ENCODE results near the gene NSFL1C.

The NSFL1C gene

GRCh38 chr20:1423206-1423605 is 43.4 kb downstream of the NSFL1C start:
- no peak overlapping the region for H3K9ac ChIP-seq
- TF ChIP-seq CTCF (conservative IDR thresholded peaks at IDR 0.05; ENCODE audit: low read depth, low read length): no peak
- H2AFZ ChIP-seq (ENCODE audit: low read depth): no peak overlapping the region
- no peak overlapping the region for H3K27ac ChIP-seq
- no peak overlapping the region for H3K4me3 ChIP-seq (IDR thresholded peaks at IDR 0.05; ENCODE audit: insufficient read depth, low read depth, low read length)
- no peaks in the 10 kb centered on the region for H3K27me3 ChIP-seq (ENCODE audit: insufficient read depth, low read depth)
- no peaks in the 10 kb centered on the region for H3K36me3 ChIP-seq (ENCODE audit: insufficient read depth)
- no peaks in the 10 kb centered on the region for H4K20me1 ChIP-seq (ENCODE audit: insufficient read depth)
- no peaks in the 10 kb centered on the region for H3K4me1 ChIP-seq (ENCODE audit: low read depth, poor library complexity, severe bottlenecking)
- H3K4me2 ChIP-seq: no peak overlapping the region
- no peaks in the 10 kb centered on the region for H3K79me2 ChIP-seq (ENCODE audit: insufficient read depth, low read depth)

- Histone ChIP-seq H3K27me3 (ENCODE audit: insufficient read depth, low read depth) (no peaks in the 10 kb centered on the region), H3K4me2 (no peak overlapping the region), H2AFZ (ENCODE audit: low read depth) (no peak overlapping the region), H3K79me2 (ENCODE audit: insufficient read depth, low read depth) (no peaks in the 10 kb centered on the region), H3K27ac (no peak overlapping the region), H3K36me3 (ENCODE audit: insufficient read depth) (no peaks in the 10 kb centered on the region), H4K20me1 (ENCODE audit: insufficient read depth) (no peaks in the 10 kb centered on the region), H3K4me1 (ENCODE audit: low read depth, poor library complexity, severe bottlenecking) (no peaks in the 10 kb centered on the region), H3K4me3 (IDR thresholded peaks at IDR 0.05; ENCODE audit: insufficient read depth, low read depth, low read length) (no peak overlapping the region), H3K9ac (no peak overlapping the region)
- no peak for TF ChIP-seq CTCF (conservative IDR thresholded peaks at IDR 0.05; ENCODE audit: low read depth, low read length)
Observed at GRCh38 chr20:1422753-1423152, 43.9 kb downstream of the NSFL1C start.

GRCh38 chr20:1420066-1420465 is 46.6 kb downstream of the NSFL1C start:
- H4K20me1 ChIP-seq (ENCODE audit: insufficient read depth): no peaks in the 10 kb centered on the region
- H3K4me3 ChIP-seq (IDR thresholded peaks at IDR 0.05; ENCODE audit: insufficient read depth, low read depth, low read length): no peak overlapping the region
- no peak overlapping the region for H3K27ac ChIP-seq
- H3K79me2 ChIP-seq (ENCODE audit: insufficient read depth, low read depth): no peaks in the 10 kb centered on the region
- TF ChIP-seq CTCF (conservative IDR thresholded peaks at IDR 0.05; ENCODE audit: low read depth, low read length): no peak
- no peaks in the 10 kb centered on the region for H3K36me3 ChIP-seq (ENCODE audit: insufficient read depth)
- H2AFZ ChIP-seq (ENCODE audit: low read depth): no peak overlapping the region
- no peaks in the 10 kb centered on the region for H3K27me3 ChIP-seq (ENCODE audit: insufficient read depth, low read depth)
- H3K9ac ChIP-seq: no peak overlapping the region
- no peak overlapping the region for H3K4me2 ChIP-seq
- H3K4me1 ChIP-seq (ENCODE audit: low read depth, poor library complexity, severe bottlenecking): no peaks in the 10 kb centered on the region

GRCh38 chr20:1418350-1418749 is 48.3 kb downstream of the NSFL1C start:
- Histone ChIP-seq H3K9ac (no peak overlapping the region), H3K27me3 (ENCODE audit: insufficient read depth, low read depth) (no peaks in the 10 kb centered on the region), H3K4me2 (no peak overlapping the region), H3K27ac (no peak overlapping the region), H4K20me1 (ENCODE audit: insufficient read depth) (no peaks in the 10 kb centered on the region), H3K4me1 (ENCODE audit: low read depth, poor library complexity, severe bottlenecking) (no peaks in the 10 kb centered on the region), H3K36me3 (ENCODE audit: insufficient read depth) (no peaks in the 10 kb centered on the region), H3K79me2 (ENCODE audit: insufficient read depth, low read depth) (no peaks in the 10 kb centered on the region), H2AFZ (ENCODE audit: low read depth) (no peak overlapping the region), H3K4me3 (IDR thresholded peaks at IDR 0.05; ENCODE audit: insufficient read depth, low read depth, low read length) (no peak overlapping the region)
- TF ChIP-seq CTCF (conservative IDR thresholded peaks at IDR 0.05; ENCODE audit: low read depth, low read length): no peak

GRCh38 chr20:1417790-1418189 is 48.9 kb downstream of the NSFL1C start:
- TF ChIP-seq CTCF (conservative IDR thresholded peaks at IDR 0.05; ENCODE audit: low read depth, low read length): no peak
- Histone ChIP-seq H2AFZ (ENCODE audit: low read depth) (no peak overlapping the region), H3K36me3 (ENCODE audit: insufficient read depth) (no peaks in the 10 kb centered on the region), H3K27me3 (ENCODE audit: insufficient read depth, low read depth) (no peaks in the 10 kb centered on the region), H3K4me1 (ENCODE audit: low read depth, poor library complexity, severe bottlenecking) (no peaks in the 10 kb centered on the region), H4K20me1 (ENCODE audit: insufficient read depth) (no peaks in the 10 kb centered on the region), H3K79me2 (ENCODE audit: insufficient read depth, low read depth) (no peaks in the 10 kb centered on the region), H3K9ac (no peak overlapping the region), H3K4me3 (IDR thresholded peaks at IDR 0.05; ENCODE audit: insufficient read depth, low read depth, low read length) (no peak overlapping the region), H3K27ac (no peak overlapping the region), H3K4me2 (no peak overlapping the region)
